Type B pancreatic cell (in vitro differentiated cells): ENCODE data around the gene TMEM132D. TPM values are rescaled to one million over a fixed set of nuclear protein-coding genes. Genes with fewer than 3 reads are reported as not detected.

Experiments
- DNase-seq: peaks from one replicate; pipeline ENCODE4 v3.0.0; 2021; ENCODE audit warnings: mixed read lengths; ENCODE audit not compliant: unreplicated experiment; ENCODE audit errors: extremely low spot score
- H3K27ac Mint-ChIP-seq: 2 replicates; pipeline ENCODE4 v1.8.0; 2021; ENCODE audit warnings: mild to moderate bottlenecking, mixed read lengths
- H3K27me3 Mint-ChIP-seq: 2 replicates; pipeline ENCODE4 v1.8.0; 2021; ENCODE audit warnings: mixed read lengths
- H3K36me3 Mint-ChIP-seq: 2 replicates; pipeline ENCODE4 v1.8.0; 2021; ENCODE audit warnings: mixed read lengths
- H3K4me1 Mint-ChIP-seq: one replicate; pipeline ENCODE4 v1.8.0; 2021; ENCODE audit warnings: mixed read lengths; ENCODE audit not compliant: unreplicated experiment
- H3K4me3 Mint-ChIP-seq: 2 replicates; pipeline ENCODE4 v1.8.0; 2021; ENCODE audit warnings: mild to moderate bottlenecking, mixed read lengths
- H3K9me3 Mint-ChIP-seq: 2 replicates; pipeline ENCODE4 v1.8.0; 2021; ENCODE audit warnings: mixed read lengths
- total RNA-seq: library from RNA; stranded (reverse); gene quantifications from 2 replicates; pipeline ENCODE4 v1.2.1, GENCODE V29; 2021; ENCODE audit warnings: low replicate concordance
- TF ChIP-seq, protein P1 (sequence below): fragments of 200-600 bp; sonication (generic); conservative IDR thresholded peaks from 2 replicates; pipeline ENCODE4 v1.5.0; 2021; ENCODE audit warnings: antibody characterized with exemption, mild to moderate bottlenecking

The TMEM132D gene
- total RNA-seq, 1 donor from 2014 or later = 1.8 TPM

GRCh38 chr12:129080391-129080790 lies 823.4 kb downstream of the TMEM132D start:
- TF ChIP-seq, protein P1, sequence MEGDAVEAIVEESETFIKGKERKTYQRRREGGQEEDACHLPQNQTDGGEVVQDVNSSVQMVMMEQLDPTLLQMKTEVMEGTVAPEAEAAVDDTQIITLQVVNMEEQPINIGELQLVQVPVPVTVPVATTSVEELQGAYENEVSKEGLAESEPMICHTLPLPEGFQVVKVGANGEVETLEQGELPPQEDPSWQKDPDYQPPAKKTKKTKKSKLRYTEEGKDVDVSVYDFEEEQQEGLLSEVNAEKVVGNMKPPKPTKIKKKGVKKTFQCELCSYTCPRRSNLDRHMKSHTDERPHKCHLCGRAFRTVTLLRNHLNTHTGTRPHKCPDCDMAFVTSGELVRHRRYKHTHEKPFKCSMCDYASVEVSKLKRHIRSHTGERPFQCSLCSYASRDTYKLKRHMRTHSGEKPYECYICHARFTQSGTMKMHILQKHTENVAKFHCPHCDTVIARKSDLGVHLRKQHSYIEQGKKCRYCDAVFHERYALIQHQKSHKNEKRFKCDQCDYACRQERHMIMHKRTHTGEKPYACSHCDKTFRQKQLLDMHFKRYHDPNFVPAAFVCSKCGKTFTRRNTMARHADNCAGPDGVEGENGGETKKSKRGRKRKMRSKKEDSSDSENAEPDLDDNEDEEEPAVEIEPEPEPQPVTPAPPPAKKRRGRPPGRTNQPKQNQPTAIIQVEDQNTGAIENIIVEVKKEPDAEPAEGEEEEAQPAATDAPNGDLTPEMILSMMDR = no peak
- peaks cover 52% of the 10 kb centered on the region for H3K27me3 Mint-ChIP-seq
- no peaks in the 10 kb centered on the region for H3K4me1 Mint-ChIP-seq
- H3K4me3 Mint-ChIP-seq = no peak overlapping the region
- DNase-seq = no peak
- no peaks in the 10 kb centered on the region for H3K36me3 Mint-ChIP-seq
- H3K9me3 Mint-ChIP-seq = no peaks in the 10 kb centered on the region
- no peak overlapping the region for H3K27ac Mint-ChIP-seq

GRCh38 chr12:129079719-129080118 lies 824.1 kb downstream of the TMEM132D start:
- H3K4me1 Mint-ChIP-seq = no peaks in the 10 kb centered on the region
- TF ChIP-seq, protein P1 = no peak
- H3K4me3 Mint-ChIP-seq = no peak overlapping the region
- H3K9me3 Mint-ChIP-seq = no peaks in the 10 kb centered on the region
- H3K36me3 Mint-ChIP-seq = no peaks in the 10 kb centered on the region
- peaks cover 51% of the 10 kb centered on the region for H3K27me3 Mint-ChIP-seq
- no peak for DNase-seq
- H3K27ac Mint-ChIP-seq = no peak overlapping the region

DNA sequence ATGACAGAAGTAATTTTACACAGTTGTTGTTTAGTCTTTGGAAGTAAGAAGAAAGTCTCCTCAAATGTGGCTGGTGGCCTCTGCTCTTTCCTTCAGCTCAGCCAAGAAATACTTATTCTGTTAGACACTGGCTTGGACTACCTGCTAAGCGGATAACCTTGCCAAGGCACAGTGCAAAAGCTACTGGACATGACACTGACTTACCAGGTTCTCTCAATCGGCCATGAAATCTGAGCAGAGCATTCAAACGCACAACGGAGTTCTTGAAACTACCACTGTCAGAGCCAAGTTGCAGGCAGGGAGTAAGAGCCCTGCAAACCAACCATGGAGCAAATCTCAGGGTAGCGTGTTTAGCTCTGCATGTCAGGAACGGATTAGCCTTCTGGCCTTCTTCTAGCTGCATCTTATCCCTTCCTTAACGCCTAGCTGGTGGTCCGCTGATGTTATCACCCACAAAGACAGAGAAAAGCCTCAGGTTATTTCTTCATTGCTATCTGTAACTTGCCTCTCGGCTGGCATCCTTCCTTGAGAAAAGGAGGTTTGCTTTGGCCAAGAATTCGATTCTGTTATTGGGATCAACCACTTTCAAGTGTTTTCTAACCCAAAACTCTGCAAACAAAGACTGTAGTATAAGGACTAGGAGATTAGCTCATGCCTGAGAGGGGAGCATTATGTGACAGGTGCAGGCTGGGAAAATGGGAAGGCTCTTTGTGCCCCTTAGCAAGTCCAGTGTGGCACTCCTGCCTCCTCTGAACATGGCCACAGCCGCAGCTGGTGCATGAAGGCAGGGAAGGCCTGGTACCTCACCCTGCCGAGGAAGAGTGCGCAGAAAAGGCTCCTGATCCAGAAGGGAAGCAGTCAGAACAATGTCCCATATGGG lies 827.1 kb downstream of the TMEM132D start:
- no peaks in the 10 kb centered on the region for H3K4me1 Mint-ChIP-seq
- H3K27me3 Mint-ChIP-seq = peaks cover 59% of the 10 kb centered on the region
- TF ChIP-seq, protein P1 = no peak
- H3K9me3 Mint-ChIP-seq = no peaks in the 10 kb centered on the region
- no peak for DNase-seq
- no peak overlapping the region for H3K4me3 Mint-ChIP-seq
- no peaks in the 10 kb centered on the region for H3K36me3 Mint-ChIP-seq
- no peak overlapping the region for H3K27ac Mint-ChIP-seq

DNA sequence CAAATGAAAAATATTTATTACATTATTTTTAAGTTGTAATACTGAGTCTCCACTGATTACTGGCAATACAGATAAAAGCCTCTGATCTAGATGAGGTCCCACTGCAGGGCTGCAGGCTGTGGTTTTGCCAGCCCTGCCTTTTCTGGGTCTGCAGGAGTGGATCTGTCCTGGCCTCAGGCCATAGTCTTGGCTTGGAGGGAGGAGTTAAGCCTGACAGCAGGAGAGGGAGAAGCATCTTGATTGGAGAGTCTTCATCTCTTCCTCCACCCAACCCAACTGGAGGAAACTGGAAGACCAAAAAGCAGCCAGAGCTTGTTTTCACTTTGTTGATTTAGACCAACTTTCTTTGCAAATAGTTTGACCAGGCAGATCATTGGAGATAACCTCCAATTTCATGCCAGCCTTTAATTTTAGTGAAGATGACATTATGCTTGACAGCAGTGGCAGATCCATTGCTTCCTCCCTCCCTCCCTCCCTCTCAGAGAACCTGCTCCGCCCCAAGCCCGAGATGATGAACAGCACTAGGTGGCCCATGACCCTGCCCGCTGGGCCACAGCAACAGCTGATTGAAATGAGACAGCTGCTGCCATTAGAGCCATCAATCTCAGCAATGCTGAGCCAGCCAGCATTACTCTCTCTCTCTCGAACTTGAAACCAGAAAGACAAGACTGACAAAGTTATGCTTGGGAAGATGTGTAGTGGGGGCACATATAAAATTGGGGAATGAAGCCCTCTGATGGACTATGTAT lies 828.2 kb downstream of the TMEM132D start:
- no peak overlapping the region for H3K4me3 Mint-ChIP-seq
- TF ChIP-seq, protein P1 = no peak
- DNase-seq = no peak
- no peaks in the 10 kb centered on the region for H3K36me3 Mint-ChIP-seq
- no peaks in the 10 kb centered on the region for H3K4me1 Mint-ChIP-seq
- H3K27ac Mint-ChIP-seq = no peak overlapping the region
- H3K9me3 Mint-ChIP-seq = no peaks in the 10 kb centered on the region
- H3K27me3 Mint-ChIP-seq = peaks cover 65% of the 10 kb centered on the region

- Mint-ChIP-seq H3K27ac (no peak overlapping the region), H3K27me3 (peaks cover 65% of the 10 kb centered on the region), H3K4me1 (no peaks in the 10 kb centered on the region), H3K36me3 (no peaks in the 10 kb centered on the region), H3K9me3 (no peaks in the 10 kb centered on the region), H3K4me3 (no peak overlapping the region)
- TF ChIP-seq, protein P1 = no peak
- no peak for DNase-seq
Observed at GRCh38 chr12:129074379-129074778, 829.4 kb downstream of the TMEM132D start.
